GM18951 (cell line): ENCODE measurements around the gene KSR2.

Experiments used
- POLR2A ChIP-seq: IDR thresholded peaks from 4 replicates; pipeline ENCODE4 v1.6.1; 2011; ENCODE audit warnings: mild to moderate bottlenecking; ENCODE audit not compliant: insufficient read length, insufficient read depth; ENCODE audit errors: extremely low read depth
- in situ Hi-C: fragments of 300-500 bp; cut with MboI; formaldehyde crosslinking; loops from one replicate; pipeline ENCODE4 v1.12.0; 2022; ENCODE audit warnings: low sequenced_read_pairs, mixed read lengths, inconsistent platforms; ENCODE audit not compliant: unreplicated experiment

KSR2 gene

DNA sequence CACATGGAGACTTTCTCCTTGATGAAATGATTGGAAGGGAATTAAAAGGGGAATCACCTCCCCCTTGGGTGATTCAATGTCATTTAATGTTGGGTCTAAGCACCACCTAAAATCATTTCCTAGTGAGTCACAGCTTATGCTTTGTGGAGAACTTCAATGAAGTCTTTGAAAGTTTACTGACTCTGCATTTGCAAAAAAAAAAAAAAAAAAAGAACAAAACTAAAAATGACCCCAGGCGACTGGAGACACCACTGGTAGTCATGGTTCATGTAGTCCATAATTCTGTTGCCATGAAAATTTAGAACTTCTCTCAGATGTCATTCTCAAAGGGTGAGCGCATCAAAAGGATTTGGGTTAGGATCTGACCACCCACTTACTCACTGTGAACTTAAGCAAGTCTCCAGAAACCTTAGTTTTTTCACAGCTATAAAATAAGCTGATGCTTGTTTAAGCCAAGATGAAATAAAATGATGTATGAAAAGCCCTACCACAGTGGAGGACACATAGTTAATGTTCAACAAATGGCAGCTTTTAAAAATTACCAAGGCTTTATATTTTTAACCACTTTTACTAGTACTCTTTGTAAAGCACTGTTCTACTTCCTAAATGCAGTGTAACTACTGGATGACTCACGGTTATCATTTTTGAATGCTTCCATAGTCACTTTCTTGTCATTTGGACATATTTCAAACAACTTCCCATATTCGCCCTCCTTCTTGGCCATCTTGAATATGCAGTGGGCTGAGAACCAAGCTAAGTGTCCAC, 18.1 kb upstream of the KSR2 start:
- no peak for TF ChIP-seq POLR2A
- in situ Hi-C loops, result no loop called here

DNA sequence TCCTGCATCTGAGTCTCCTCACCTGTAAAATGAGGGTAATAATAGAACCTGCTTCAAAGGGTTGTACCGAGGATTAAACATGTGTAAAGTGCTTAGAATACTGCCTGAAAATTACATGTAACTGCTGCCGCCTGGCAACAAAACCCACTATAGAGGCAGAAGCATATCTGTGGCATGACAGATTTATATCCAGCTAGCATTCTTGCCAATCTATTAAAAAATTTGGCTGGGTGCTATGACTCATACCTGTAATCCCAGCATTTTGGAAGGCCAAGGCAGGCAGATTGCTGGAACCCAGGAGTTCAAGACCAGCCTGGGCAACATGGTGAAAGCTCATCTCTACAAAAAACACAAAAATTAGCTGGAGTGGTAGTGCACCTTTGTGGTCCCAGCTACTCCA, 16.4 kb upstream of the KSR2 start:
- in situ Hi-C loops, result no loop called here
- no peak for TF ChIP-seq POLR2A

DNA sequence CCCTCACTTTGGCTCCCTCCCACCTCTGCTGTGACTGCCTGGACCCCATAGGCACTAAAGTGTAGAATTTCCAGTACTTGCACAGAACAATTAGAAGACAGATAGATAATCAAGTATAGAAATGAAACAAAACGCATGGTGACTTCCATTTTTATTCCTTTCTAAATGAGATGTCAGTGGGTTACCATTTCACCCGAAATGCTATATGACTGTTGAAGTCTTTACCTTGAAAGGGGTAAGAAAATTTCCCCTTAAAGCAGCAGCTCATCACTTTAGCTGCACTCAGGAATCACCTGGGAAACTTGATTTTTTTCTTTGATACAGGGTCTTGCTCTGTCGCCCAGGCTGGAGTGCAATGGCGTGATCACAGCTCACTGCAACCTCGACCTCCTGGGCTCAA, 12.5 kb upstream of the KSR2 start:
- in situ Hi-C loops, result no loop called here
- TF ChIP-seq POLR2A, result no peak

DNA sequence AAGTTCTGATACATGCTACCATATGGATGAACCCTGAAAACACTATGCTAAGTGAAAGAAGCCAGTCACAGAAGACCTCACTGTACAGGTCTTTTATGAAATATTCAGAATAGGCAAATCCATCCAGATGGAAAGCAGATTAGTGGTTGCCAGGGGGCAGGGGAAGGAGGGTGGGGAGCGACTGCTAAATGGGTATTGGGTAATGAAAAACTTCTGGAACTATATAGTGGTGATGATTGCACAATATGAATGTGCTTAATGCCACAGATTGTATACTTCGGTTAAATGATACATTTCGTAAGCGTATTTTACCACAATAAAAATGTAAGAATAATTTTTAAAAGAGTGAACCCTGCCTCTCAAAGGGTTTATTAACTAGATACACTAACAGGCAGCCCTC, 11.8 kb upstream of the KSR2 start:
- TF ChIP-seq POLR2A, result no peak
- in situ Hi-C loops, result no loop called here

DNA sequence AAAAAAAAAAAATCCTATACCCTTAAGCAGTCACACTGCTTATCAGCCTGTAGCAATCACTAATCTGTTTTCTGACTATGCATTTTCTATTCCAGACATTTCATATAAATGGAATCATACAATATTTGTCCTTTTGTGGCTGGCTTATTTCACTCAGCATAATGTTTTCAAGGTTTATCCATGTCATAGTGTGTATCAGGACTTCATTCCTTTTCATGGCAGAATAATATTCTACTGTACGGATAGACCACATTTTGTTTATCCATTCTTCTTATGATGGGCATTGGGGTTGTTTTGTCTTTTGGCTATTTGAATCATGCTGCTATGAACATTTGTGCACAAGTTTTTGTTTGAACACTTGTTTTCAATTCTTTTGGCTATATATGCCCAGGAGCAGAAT, 8.6 kb upstream of the KSR2 start:
- no peak for TF ChIP-seq POLR2A
- in situ Hi-C loops, result no loop called here

DNA sequence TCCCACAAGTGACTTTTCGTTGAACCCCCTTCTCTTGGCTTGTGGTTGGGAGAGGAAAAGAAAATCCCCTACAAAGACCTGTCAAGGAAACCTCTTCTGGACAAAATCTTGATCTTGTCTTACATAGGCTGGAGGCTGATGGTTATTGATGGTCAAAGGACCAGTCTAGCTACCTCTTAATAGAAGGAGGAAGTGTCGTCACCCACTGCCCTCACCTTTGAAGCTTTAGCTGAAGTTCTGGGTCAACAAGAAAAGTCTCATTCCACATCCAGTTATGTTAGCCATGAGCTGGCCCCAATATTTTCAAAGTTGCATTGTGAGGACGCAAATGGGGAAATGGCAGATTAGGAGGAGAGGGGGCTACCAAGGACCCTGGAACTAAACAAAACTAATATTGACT, 6.2 kb upstream of the KSR2 start:
- in situ Hi-C loops, result no loop called here

DNA sequence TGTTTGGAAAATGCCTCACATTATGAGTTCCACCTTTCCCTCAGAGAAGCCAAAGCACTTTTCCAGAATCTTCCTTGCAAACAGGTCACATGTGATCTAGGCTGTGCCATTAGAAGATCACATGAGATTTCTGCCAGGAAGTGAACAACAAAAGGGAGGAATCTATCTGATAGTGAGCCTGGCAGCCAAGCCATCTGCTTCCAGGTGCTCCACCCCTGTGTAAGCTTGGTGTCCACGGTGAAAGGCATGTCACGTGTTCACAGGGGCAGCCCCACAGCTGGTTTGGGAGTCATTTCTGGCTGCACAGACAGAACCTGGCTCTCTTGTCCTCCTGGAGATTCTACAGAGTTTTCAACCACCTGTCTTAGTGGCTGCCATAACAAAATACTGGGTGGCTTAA, 3.5 kb upstream of the KSR2 start:
- in situ Hi-C loops, result no loop called here
- no peak for TF ChIP-seq POLR2A

More for the DNA sequence above, 6.2 kb upstream of the KSR2 start:
- no peak for TF ChIP-seq POLR2A

DNA sequence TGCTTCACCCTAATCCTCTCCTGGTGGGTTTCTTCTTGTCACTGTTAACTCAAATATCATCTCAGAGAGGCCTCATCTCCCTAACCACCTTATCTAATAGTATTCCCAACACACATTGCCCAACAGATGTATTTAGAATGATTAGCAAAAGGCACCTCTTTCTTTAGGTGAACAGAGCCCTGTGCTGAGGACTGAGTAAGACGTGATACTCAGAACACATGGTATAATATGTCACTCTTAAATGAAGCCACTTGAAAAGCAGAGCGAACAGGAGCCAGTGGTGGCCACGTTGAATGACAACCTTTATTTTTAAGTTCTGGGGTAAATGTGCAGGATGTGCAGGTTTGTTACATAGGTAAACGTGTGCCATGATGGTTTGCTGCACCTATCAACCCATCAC, 1.5 kb upstream of the KSR2 start:
- in situ Hi-C loops, result no loop called here
- no peak for TF ChIP-seq POLR2A

DNA sequence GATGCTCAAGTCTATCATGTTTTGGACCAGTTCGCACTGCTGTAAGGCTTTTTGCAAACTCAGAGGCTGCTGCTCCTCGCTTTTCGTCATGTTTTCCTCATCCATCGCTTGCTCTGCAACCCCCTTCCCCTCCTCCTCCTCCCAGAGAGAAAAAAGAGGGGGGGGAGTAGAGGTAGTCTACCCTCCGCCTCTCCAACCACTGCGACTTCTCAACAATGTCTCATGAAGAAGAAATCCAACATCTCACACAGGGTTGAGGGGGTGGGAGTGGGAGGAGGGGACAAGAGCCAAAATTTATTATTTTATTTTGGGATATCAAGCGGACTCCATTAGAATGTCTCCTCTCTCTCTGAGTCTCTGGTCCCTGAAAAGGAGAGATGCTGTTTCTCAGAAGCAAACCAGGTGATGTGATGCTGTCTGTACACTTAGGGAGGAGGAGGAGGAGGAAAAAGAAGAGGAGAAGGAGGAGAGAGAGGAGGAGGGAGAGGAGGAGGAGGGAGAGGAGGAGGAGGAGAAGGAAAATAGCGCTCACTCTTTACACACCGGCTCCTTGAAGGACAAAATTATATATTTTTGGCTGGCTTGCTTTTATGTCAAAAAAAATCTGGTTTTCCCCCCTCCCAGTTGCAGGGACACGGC, 520 bp downstream of the KSR2 start:
- no peak for TF ChIP-seq POLR2A
- in situ Hi-C loops, result no loop called here

DNA sequence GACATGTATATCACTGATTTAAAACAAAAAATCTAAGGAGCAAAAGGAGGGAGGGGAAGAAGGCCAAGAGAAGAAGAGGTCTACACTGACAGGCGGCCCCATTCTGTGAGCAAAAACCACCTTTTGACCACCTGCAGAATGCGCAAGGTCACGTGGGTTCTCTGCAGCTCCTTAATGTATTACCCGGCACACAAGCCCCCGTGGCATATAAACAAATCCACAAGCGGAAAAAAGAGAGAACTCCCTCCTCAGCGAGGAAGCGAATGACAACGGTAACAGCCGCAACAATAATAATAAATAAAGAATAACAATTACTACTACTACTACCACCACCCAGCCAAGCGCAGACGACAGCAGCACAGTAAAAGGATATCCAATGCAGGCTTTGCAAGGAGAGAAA, 1.3 kb downstream of the KSR2 start:
- in situ Hi-C loops, result no loop called here
- TF ChIP-seq POLR2A, result no peak

DNA sequence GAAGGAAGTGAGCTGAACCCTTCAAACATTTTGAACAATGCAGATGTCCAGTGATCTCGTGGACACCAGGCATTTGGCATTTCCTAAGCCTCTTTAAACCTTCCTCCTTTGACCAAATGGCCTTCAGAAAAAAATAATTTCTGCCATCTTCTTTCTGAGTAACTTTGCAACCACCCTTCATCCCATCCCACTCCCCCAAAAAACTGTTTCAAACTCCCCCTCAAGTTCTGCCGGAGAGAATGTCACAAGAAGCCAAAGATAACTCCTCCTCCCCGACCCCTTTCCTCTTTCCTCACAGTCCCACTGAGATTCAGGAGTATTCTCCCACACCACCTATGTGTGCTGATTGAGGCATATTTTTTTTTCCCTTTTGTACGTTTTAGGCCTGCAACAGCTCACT, 1.7 kb downstream of the KSR2 start:
- no peak for TF ChIP-seq POLR2A
- in situ Hi-C loops, result no loop called here

DNA sequence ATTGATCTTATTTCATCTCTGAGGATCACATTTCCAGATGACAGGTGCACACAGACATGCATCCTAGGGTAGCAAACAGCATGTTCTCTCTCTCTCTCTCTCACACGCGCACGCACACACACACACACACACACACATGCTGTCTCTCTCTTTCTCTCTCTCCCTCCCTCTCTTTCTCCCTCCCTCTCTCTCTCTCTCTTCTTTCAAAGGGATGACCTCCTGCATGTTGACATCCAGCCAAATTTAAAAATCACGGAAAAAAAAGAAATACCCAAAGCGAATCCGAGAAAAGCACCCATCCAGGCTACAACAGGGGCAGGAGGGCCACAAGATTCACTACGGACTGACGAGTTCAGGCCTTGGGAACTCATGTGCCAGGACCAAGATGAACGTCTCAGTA, 2.3 kb downstream of the KSR2 start:
- no peak for TF ChIP-seq POLR2A

DNA sequence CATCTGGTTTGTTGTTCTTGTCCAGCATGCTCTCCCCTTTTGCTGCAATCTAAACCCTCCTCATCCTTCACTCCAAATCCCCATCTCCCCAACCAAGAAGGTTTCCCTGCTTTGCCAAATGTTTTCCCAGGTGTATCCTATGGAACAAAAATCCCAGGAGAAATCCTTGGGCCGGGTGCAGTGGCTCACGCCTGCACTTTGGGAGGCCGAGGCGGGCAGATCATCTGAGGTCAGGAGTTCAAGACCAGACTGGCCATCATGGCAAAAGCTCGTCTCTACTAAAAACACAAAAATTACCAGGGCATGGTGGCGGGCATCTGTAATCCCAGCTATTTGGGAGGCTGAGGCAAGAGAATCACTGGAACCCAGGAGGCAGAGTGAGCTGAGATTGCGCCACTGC, 5.0 kb downstream of the KSR2 start:
- in situ Hi-C loops, result no loop called here
- no peak for TF ChIP-seq POLR2A

More for the DNA sequence above, 2.3 kb downstream of the KSR2 start:
- in situ Hi-C loops, result no loop called here

DNA sequence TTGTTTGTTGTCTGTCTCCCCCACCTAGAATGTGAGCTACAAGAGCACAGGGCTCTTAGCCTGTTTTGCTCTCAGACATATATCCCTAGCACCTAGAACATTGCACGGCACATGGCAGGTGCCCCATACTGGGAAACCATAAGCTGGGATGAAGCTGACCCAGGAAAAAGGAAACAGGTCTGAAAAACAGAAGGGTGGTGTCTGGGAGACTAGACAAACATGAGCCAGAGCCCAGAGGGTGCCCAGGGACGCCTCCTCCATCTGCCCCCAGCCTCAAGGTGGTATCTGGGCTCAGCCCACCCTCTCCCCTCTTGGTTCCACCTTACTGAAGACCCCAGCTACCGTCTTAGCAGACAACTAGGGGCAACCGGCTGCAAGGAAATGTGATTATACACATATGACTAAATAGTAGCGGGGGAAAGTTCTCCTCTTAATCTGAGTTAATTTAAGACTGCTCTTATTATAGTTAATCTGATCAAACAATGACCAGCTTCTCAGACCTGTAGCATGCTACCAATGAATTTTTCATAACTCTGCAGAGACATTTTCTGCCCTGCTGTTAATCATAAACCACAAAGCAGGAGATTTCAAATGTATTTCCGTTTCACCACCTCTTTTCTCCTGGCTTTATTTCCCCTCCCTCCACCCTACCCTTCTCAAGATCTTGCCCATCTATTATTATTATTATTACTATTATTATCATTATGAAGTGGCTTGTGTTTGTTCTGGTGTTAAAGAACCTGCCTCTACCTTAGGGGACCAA, 31.9 kb downstream of the KSR2 start:
- no peak for TF ChIP-seq POLR2A
- in situ Hi-C loops, result no loop called here
